GM23338 (cell line): ENCODE data around the gene XPA. TPM values are rescaled to one million over a fixed set of nuclear protein-coding genes. Genes with fewer than 3 reads are reported as not detected.

Experiments used
- ATAC-seq: fragments of 200-7000 bp; cut with Tn5 transposase; 3 replicates; pipeline ENCODE4 v1.9.1; 2020
- DNase-seq: peaks from one replicate; pipeline ENCODE4 v3.0.0-alpha.2; 2015; ENCODE audit warnings: low spot score
- H2AFZ ChIP-seq: fragments of 200-600 bp; sonication (generic); 2 replicates; pipeline ENCODE4 v1.8.0; 2016; ENCODE audit warnings: antibody characterized with exemption, mild to moderate bottlenecking, moderate library complexity
- H3F3A ChIP-seq: fragments of 200-600 bp; sonication (generic); replicated peaks from 2 replicates; pipeline ENCODE4 v1.8.0; 2017; ENCODE audit warnings: antibody characterized with exemption, mixed run types, low read depth
- H3K27ac ChIP-seq: fragments of 200-600 bp; sonication (generic); 2 replicates; pipeline ENCODE4 v1.6.1; 2016; ENCODE audit warnings: low read depth
- H3K27me3 ChIP-seq: fragments of 200-600 bp; sonication (generic); 2 replicates; pipeline ENCODE4 v1.8.0; 2016; ENCODE audit warnings: mild to moderate bottlenecking, mixed run types, moderate library complexity; ENCODE audit not compliant: insufficient read depth
- H3K36me3 ChIP-seq: fragments of 200-600 bp; sonication (generic); 2 replicates; pipeline ENCODE4 v1.8.0; 2016; ENCODE audit warnings: mild to moderate bottlenecking; ENCODE audit not compliant: insufficient read depth
- H3K4me1 ChIP-seq: fragments of 200-600 bp; sonication (generic); 2 replicates; pipeline ENCODE4 v1.8.0; 2016; ENCODE audit warnings: mild to moderate bottlenecking, moderate library complexity; ENCODE audit not compliant: insufficient read depth
- H3K4me2 ChIP-seq: fragments of 200-600 bp; sonication (generic); 2 replicates; pipeline ENCODE4 v1.7.1; 2017; ENCODE audit warnings: mixed run types
- H3K4me3 ChIP-seq: fragments of 200-600 bp; sonication (generic); 2 replicates; pipeline ENCODE4 v1.6.1; 2016; ENCODE audit warnings: mixed run types
- H3K79me2 ChIP-seq: fragments of 200-600 bp; sonication (generic); replicated peaks from 2 replicates; pipeline ENCODE4 v1.8.0; 2017; ENCODE audit warnings: mild to moderate bottlenecking; ENCODE audit not compliant: insufficient read depth
- H3K9me2 ChIP-seq: fragments of 200-600 bp; sonication (generic); 2 replicates; pipeline ENCODE4 v1.8.0; 2017; ENCODE audit not compliant: insufficient read depth
- H4K20me1 ChIP-seq: fragments of 200-600 bp; sonication (generic); replicated peaks from 2 replicates; pipeline ENCODE4 v1.8.0; 2017; ENCODE audit warnings: mild to moderate bottlenecking; ENCODE audit not compliant: insufficient read depth
- H3K27ac Mint-ChIP-seq: 2 replicates; pipeline ENCODE4 v1.8.0; 2020; ENCODE audit warnings: inconsistent platforms, mild to moderate bottlenecking, moderate library complexity, mixed read lengths
- H3K27me3 Mint-ChIP-seq: 3 replicates; pipeline ENCODE4 v1.8.0; 2022; ENCODE audit warnings: low read depth, mild to moderate bottlenecking, moderate library complexity, mixed read lengths, inconsistent platforms; ENCODE audit not compliant: insufficient read depth, poor library complexity
- H3K36me3 Mint-ChIP-seq: 3 replicates; pipeline ENCODE4 v1.8.0; 2021; ENCODE audit warnings: low read depth, mild to moderate bottlenecking, inconsistent platforms, moderate library complexity, mixed read lengths
- H3K4me1 Mint-ChIP-seq: 3 replicates; pipeline ENCODE4 v1.8.0; 2020; ENCODE audit warnings: mild to moderate bottlenecking, inconsistent platforms, mixed read lengths
- H3K4me3 Mint-ChIP-seq: 3 replicates; pipeline ENCODE4 v1.8.0; 2021; ENCODE audit warnings: moderate library complexity, mild to moderate bottlenecking, inconsistent platforms, mixed read lengths
- H3K9me3 Mint-ChIP-seq: 3 replicates; pipeline ENCODE4 v1.8.0; 2020; ENCODE audit warnings: moderate library complexity, mild to moderate bottlenecking, inconsistent platforms, mixed read lengths
- CREB1 ChIP-seq: fragments of 250-450 bp; sonication (Bioruptor Pico); IDR thresholded peaks from 2 replicates; pipeline ENCODE4 v1.5.0; 2020; ENCODE audit warnings: low read depth, mild to moderate bottlenecking, moderate library complexity
- EZH2 ChIP-seq: fragments of 200-600 bp; sonication (generic); IDR thresholded peaks from one replicate; pipeline ENCODE4 v1.8.0; 2017; ENCODE audit warnings: antibody characterized with exemption, mild to moderate bottlenecking, low read depth; ENCODE audit not compliant: unreplicated experiment
- EZH2phosphoT487 ChIP-seq: fragments of 200-600 bp; sonication (generic); IDR thresholded peaks from one replicate; pipeline ENCODE4 v1.8.1; 2018; ENCODE audit warnings: antibody characterized with exemption; ENCODE audit not compliant: unreplicated experiment
- JUNB ChIP-seq: IDR thresholded peaks from one replicate; pipeline ENCODE4 v1.6.1; 2016; ENCODE audit warnings: antibody characterized with exemption; ENCODE audit not compliant: unreplicated experiment
- NANOG ChIP-seq: IDR thresholded peaks from 2 replicates; pipeline ENCODE4 v1.6.1; 2016; ENCODE audit warnings: antibody characterized with exemption, borderline replicate concordance
- STAT1 ChIP-seq: IDR thresholded peaks from one replicate; pipeline ENCODE4 v1.6.1; 2016; ENCODE audit warnings: antibody characterized with exemption; ENCODE audit not compliant: unreplicated experiment
- ZNF114 ChIP-seq: fragments of 250-450 bp; sonication (Bioruptor Pico); IDR thresholded peaks from 2 replicates; pipeline ENCODE4 v1.5.0; 2020; ENCODE audit warnings: mild to moderate bottlenecking, moderate library complexity
- polyA plus RNA-seq: library from polyadenylated mRNA; unstranded; fragments of >200 nt; fragmentation: Nextera tagmentation; extraction: Ambion mirVana; gene quantifications from 2 replicates; pipeline ENCODE4 v1.2.1, GENCODE V29; 2016
- total RNA-seq: library from RNA; depleted of rRNA; stranded (reverse); fragments of >200 nt; shearing (Covaris generic); gene quantifications from 2 replicates; pipeline ENCODE4 v1.2.3, GENCODE V29; 2014
- TF ChIP-seq, protein P1 (sequence below), 2 experiments: fragments of 200-600 bp in 1 of 2; sonication (generic) in 1 of 2; conservative IDR thresholded peaks; 2 replicates each; pipeline versions ENCODE4 v1.5.1 to v1.6.1; 2016 to 2017; ENCODE audit warnings: antibody characterized with exemption in 2 of 2, low read depth in 2 of 2, mild to moderate bottlenecking in 2 of 2, moderate library complexity in 1 of 2
- TF ChIP-seq, protein P2 (sequence below): fragments of 250-450 bp; sonication (Bioruptor Pico); IDR thresholded peaks from 2 replicates; pipeline ENCODE4 v1.5.0; 2020; ENCODE audit warnings: mild to moderate bottlenecking, moderate library complexity

The XPA gene
- total and polyA plus RNA-seq, 2 experiments from 2014 or later, result 1.9 to 9.1 TPM

DNA sequence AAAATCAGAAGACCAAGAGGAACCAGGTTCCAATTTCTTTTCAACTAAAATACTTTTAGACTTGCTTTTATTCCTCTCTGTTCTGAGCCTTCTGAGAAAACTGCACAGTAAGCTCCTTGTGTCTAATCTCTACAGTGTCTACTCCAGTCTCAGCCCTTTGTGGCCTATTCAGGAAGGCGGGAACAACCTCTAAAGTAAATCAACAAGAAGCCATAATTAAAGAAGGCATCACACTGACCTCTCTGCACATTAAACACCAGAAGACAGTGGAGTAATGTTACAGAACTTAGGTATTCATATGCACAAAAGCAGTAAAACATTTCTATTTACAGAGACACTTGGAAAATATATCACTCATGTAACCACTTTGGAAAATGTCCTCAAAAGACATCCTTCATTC lies 14.9 kb downstream of the XPA start:
- no peak for TF ChIP-seq CREB1
- TF ChIP-seq, protein P1, sequence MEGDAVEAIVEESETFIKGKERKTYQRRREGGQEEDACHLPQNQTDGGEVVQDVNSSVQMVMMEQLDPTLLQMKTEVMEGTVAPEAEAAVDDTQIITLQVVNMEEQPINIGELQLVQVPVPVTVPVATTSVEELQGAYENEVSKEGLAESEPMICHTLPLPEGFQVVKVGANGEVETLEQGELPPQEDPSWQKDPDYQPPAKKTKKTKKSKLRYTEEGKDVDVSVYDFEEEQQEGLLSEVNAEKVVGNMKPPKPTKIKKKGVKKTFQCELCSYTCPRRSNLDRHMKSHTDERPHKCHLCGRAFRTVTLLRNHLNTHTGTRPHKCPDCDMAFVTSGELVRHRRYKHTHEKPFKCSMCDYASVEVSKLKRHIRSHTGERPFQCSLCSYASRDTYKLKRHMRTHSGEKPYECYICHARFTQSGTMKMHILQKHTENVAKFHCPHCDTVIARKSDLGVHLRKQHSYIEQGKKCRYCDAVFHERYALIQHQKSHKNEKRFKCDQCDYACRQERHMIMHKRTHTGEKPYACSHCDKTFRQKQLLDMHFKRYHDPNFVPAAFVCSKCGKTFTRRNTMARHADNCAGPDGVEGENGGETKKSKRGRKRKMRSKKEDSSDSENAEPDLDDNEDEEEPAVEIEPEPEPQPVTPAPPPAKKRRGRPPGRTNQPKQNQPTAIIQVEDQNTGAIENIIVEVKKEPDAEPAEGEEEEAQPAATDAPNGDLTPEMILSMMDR (conservative IDR thresholded peaks at IDR 0.05; ENCODE audit: low read depth in 2 of 2), result no peak
- Mint-ChIP-seq H3K9me3 (no peaks in the 10 kb centered on the region), H3K27me3 (peaks cover 1% of the 10 kb centered on the region), H3K4me3 (no peak overlapping the region), H3K4me1 (no peaks in the 10 kb centered on the region), H3K36me3 (no peaks in the 10 kb centered on the region), H3K27ac (no peak overlapping the region)
- Histone ChIP-seq H3K4me2 (no peak overlapping the region), H2AFZ (no peak overlapping the region), H3K9me2 (no peaks in the 10 kb centered on the region), H3K4me1 (no peaks in the 10 kb centered on the region), H3K27me3 (no peaks in the 10 kb centered on the region), H3K36me3 (no peaks in the 10 kb centered on the region), H4K20me1 (no peaks in the 10 kb centered on the region; the same call in 1 of the 2 replicates), H3K4me3 (no peak overlapping the region), H3K79me2 (no peaks in the 10 kb centered on the region), H3F3A (no peaks in the 10 kb centered on the region), H3K27ac (no peak overlapping the region)
- no peak for DNase-seq
- ATAC-seq, result no peak

GRCh38 chr9:97675655-97676054 lies 21.5 kb downstream of the XPA start:
- Histone ChIP-seq H3K36me3 (peaks cover 21% of the 10 kb centered on the region), H3K27ac (no peak overlapping the region)
- no peak for TF ChIP-seq JUNB
- TF ChIP-seq NANOG, result no peak
- TF ChIP-seq CREB1, result no peak
- TF ChIP-seq STAT1, result no peak
- TF ChIP-seq, protein P1 (conservative IDR thresholded peaks at IDR 0.05; ENCODE audit: low read depth in 2 of 2), result no peak
- no peak for TF ChIP-seq ZNF114 (CRISPR knock-in tag)
- TF ChIP-seq, protein P2, sequence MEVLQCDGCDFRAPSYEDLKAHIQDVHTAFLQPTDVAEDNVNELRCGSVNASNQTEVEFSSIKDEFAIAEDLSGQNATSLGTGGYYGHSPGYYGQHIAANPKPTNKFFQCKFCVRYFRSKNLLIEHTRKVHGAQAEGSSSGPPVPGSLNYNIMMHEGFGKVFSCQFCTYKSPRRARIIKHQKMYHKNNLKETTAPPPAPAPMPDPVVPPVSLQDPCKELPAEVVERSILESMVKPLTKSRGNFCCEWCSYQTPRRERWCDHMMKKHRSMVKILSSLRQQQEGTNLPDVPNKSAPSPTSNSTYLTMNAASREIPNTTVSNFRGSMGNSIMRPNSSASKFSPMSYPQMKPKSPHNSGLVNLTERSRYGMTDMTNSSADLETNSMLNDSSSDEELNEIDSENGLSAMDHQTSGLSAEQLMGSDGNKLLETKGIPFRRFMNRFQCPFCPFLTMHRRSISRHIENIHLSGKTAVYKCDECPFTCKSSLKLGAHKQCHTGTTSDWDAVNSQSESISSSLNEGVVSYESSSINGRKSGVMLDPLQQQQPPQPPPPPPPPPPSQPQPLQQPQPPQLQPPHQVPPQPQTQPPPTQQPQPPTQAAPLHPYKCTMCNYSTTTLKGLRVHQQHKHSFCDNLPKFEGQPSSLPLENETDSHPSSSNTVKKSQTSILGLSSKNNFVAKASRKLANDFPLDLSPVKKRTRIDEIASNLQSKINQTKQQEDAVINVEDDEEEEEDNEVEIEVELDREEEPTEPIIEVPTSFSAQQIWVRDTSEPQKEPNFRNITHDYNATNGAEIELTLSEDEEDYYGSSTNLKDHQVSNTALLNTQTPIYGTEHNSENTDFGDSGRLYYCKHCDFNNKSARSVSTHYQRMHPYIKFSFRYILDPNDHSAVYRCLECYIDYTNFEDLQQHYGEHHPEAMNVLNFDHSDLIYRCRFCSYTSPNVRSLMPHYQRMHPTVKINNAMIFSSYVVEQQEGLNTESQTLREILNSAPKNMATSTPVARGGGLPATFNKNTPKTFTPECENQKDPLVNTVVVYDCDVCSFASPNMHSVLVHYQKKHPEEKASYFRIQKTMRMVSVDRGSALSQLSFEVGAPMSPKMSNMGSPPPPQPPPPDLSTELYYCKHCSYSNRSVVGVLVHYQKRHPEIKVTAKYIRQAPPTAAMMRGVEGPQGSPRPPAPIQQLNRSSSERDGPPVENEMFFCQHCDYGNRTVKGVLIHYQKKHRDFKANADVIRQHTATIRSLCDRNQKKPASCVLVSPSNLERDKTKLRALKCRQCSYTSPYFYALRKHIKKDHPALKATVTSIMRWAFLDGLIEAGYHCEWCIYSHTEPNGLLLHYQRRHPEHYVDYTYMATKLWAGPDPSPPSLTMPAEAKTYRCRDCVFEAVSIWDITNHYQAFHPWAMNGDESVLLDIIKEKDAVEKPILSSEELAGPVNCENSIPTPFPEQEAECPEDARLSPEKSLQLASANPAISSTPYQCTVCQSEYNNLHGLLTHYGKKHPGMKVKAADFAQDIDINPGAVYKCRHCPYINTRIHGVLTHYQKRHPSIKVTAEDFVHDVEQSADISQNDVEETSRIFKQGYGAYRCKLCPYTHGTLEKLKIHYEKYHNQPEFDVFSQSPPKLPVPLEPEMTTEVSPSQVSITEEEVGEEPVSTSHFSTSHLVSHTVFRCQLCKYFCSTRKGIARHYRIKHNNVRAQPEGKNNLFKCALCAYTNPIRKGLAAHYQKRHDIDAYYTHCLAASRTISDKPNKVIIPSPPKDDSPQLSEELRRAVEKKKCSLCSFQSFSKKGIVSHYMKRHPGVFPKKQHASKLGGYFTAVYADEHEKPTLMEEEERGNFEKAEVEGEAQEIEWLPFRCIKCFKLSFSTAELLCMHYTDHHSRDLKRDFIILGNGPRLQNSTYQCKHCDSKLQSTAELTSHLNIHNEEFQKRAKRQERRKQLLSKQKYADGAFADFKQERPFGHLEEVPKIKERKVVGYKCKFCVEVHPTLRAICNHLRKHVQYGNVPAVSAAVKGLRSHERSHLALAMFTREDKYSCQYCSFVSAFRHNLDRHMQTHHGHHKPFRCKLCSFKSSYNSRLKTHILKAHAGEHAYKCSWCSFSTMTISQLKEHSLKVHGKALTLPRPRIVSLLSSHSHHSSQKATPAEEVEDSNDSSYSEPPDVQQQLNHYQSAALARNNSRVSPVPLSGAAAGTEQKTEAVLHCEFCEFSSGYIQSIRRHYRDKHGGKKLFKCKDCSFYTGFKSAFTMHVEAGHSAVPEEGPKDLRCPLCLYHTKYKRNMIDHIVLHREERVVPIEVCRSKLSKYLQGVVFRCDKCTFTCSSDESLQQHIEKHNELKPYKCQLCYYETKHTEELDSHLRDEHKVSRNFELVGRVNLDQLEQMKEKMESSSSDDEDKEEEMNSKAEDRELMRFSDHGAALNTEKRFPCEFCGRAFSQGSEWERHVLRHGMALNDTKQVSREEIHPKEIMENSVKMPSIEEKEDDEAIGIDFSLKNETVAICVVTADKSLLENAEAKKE, result no peak
- no peak for TF ChIP-seq EZH2phosphoT487
- no peak for TF ChIP-seq EZH2

More at GRCh38 chr9:97675655-97676054, 21.5 kb downstream of the XPA start:
- DNase-seq (no peak), ATAC-seq (no peak)
- Mint-ChIP-seq H3K4me1 (no peaks in the 10 kb centered on the region), H3K9me3 (no peaks in the 10 kb centered on the region), H3K36me3 (peaks cover 36% of the 10 kb centered on the region), H3K4me3 (no peak overlapping the region), H3K27me3 (peaks cover 1% of the 10 kb centered on the region), H3K27ac (no peak overlapping the region)
- Histone ChIP-seq H3K4me2 (no peak overlapping the region), H3K9me2 (no peaks in the 10 kb centered on the region), H4K20me1 (0 out of 2 replicates have a peak, but pooled peaks cover 2% of the 10 kb centered on the region), H3F3A (no peaks in the 10 kb centered on the region), H3K79me2 (no peaks in the 10 kb centered on the region), H3K27me3 (no peaks in the 10 kb centered on the region), H3K4me1 (no peaks in the 10 kb centered on the region), H2AFZ (no peak overlapping the region), H3K4me3 (no peak overlapping the region)
